GM19035 (cell line): ENCODE data around the gene ATP4A.

Source experiments
- ATAC-seq: cut with Tn5 transposase; IDR thresholded peaks from one replicate; pipeline ENCODE4 v1.9.1; 2021; ENCODE audit not compliant: unreplicated experiment

ATP4A gene

GRCh38 chr19:35528218-35529038 is 35.0 kb downstream of the ATP4A start, which contains the start of gene SBSN:
TSS of gene SBSN (minus strand) at chr19:35528311. CDS start at chr19:35528281, 30 bp downstream.
- ATAC-seq, result no peak

- no peak for ATAC-seq
Measured at GRCh38 chr19:35525873-35526272, 37.6 kb downstream of the ATP4A start.

- no peak for ATAC-seq
Measured at GRCh38 chr19:35524181-35524837, 39.1 kb downstream of the ATP4A start.

GRCh38 chr19:35522745-35523327 is 40.6 kb downstream of the ATP4A start:
- ATAC-seq, result no peak

- no peak for ATAC-seq
Measured at GRCh38 chr19:35521124-35521743, 42.2 kb downstream of the ATP4A start.

GRCh38 chr19:35519291-35519690 is 44.2 kb downstream of the ATP4A start:
- no peak for ATAC-seq

- ATAC-seq, result no peak
Measured at GRCh38 chr19:35518313-35518712, 45.1 kb downstream of the ATP4A start.

- no peak for ATAC-seq
Measured at GRCh38 chr19:35517342-35517741, 46.1 kb downstream of the ATP4A start.

GRCh38 chr19:35516310-35516709 is 47.1 kb downstream of the ATP4A start:
- ATAC-seq, result no peak

- ATAC-seq, result no peak
Measured at GRCh38 chr19:35514282-35514809, 49.1 kb downstream of the ATP4A start.

- no peak for ATAC-seq
Measured at GRCh38 chr19:35513628-35514281, 49.7 kb downstream of the ATP4A start, which contains the start of gene DMKN. TSS of gene DMKN (minus strand) at chr19:35513649. CDS start at chr19:35513475, 174 bp downstream.

GRCh38 chr19:35512831-35513627 is 50.4 kb downstream of the ATP4A start:
- ATAC-seq, result no peak

GRCh38 chr19:35511337-35511736 is 52.1 kb downstream of the ATP4A start:
- no peak for ATAC-seq

- no peak for ATAC-seq
Measured at GRCh38 chr19:35510626-35510964, 52.9 kb downstream of the ATP4A start.

GRCh38 chr19:35509861-35510625 is 53.4 kb downstream of the ATP4A start:
- ATAC-seq, result no peak

GRCh38 chr19:35509018-35509652 is 54.3 kb downstream of the ATP4A start:
- no peak for ATAC-seq

GRCh38 chr19:35508129-35508528 is 55.3 kb downstream of the ATP4A start:
- no peak for ATAC-seq

- no peak for ATAC-seq
Measured at GRCh38 chr19:35507561-35507960, 55.9 kb downstream of the ATP4A start.

GRCh38 chr19:35506011-35506410 is 57.4 kb downstream of the ATP4A start:
- ATAC-seq, result no peak
